ENCODE results near the gene ARHGEF7.

The ARHGEF7 gene

GRCh38 chr13:111324736-111325135, 209.6 kb downstream of the ARHGEF7 start:
- TF ChIP-seq ZFX (IDR thresholded peaks at IDR 0.05; ENCODE audit: borderline replicate concordance): no peak
- no peak for TF ChIP-seq CTCF (IDR thresholded peaks at IDR 0.05)

GRCh38 chr13:111325146-111325890, 210.2 kb downstream of the ARHGEF7 start:
- TF ChIP-seq ZFX (IDR thresholded peaks at IDR 0.05; ENCODE audit: borderline replicate concordance): no peak
- no peak for TF ChIP-seq CTCF (IDR thresholded peaks at IDR 0.05)

More at GRCh38 chr13:111324736-111325135, 209.6 kb downstream of the ARHGEF7 start:
- no peak overlapping the region for H3K27ac ChIP-seq

GRCh38 chr13:111325941-111326620, 211.0 kb downstream of the ARHGEF7 start:
- no peak overlapping the region for H3K27ac ChIP-seq
- TF ChIP-seq ZFX (IDR thresholded peaks at IDR 0.05; ENCODE audit: borderline replicate concordance) (no peak), CTCF (IDR thresholded peaks at IDR 0.05) (no peak)

More at GRCh38 chr13:111325146-111325890, 210.2 kb downstream of the ARHGEF7 start:
- H3K27ac ChIP-seq: no peak overlapping the region

GRCh38 chr13:111326621-111326965, 211.5 kb downstream of the ARHGEF7 start:
- no peak overlapping the region for H3K27ac ChIP-seq
- TF ChIP-seq ZFX (IDR thresholded peaks at IDR 0.05; ENCODE audit: borderline replicate concordance) (no peak), CTCF (IDR thresholded peaks at IDR 0.05) (no peak)

GRCh38 chr13:111326981-111327642, 212.0 kb downstream of the ARHGEF7 start:
- no peak overlapping the region for H3K27ac ChIP-seq
- TF ChIP-seq ZFX (IDR thresholded peaks at IDR 0.05; ENCODE audit: borderline replicate concordance): no peak
- TF ChIP-seq CTCF (IDR thresholded peaks at IDR 0.05): no peak

- H3K27ac ChIP-seq: no peak overlapping the region
- no peak for TF ChIP-seq ZFX (IDR thresholded peaks at IDR 0.05; ENCODE audit: borderline replicate concordance)
- no peak for TF ChIP-seq CTCF (IDR thresholded peaks at IDR 0.05)
Measured at GRCh38 chr13:111327730-111328573, 212.8 kb downstream of the ARHGEF7 start.
